GM12891 (cell line): Measurements from ENCODE around the gene TNS3.

ENCODE experiments used
- PAX5 ChIP-seq: IDR thresholded peaks from 2 replicates; pipeline ENCODE4 v1.6.1; 2011; ENCODE audit warnings: low read length, moderate library complexity, mild to moderate bottlenecking; ENCODE audit not compliant: insufficient read depth, severe bottlenecking
- POLR2A ChIP-seq: IDR thresholded peaks from 2 replicates; pipeline ENCODE4 v1.6.1; 2011; ENCODE audit warnings: low read depth, low read length, control low read depth
- POLR2AphosphoS5 ChIP-seq: IDR thresholded peaks from 2 replicates; pipeline ENCODE4 v1.6.1; 2011; ENCODE audit warnings: low read depth, low read length, control low read depth
- TAF1 ChIP-seq: IDR thresholded peaks from 2 replicates; pipeline ENCODE4 v1.6.1; 2011; ENCODE audit warnings: low read depth, low read length, control low read depth

GRCh38 chr7:47471831-47472230 is 110.1 kb downstream of the TNS3 start:
- TF ChIP-seq TAF1 (no peak), POLR2A (no peak), POLR2AphosphoS5 (no peak), PAX5 (no peak)
